ENCODE data around the gene ADRA2A. TPM values are rescaled to one million over a fixed set of nuclear protein-coding genes. Genes with fewer than 3 reads are reported as not detected.

ADRA2A gene
- polyA plus RNA-seq, 1 experiment: 0.25 TPM

GRCh38 chr10:111075577-111076185 lies 1.1 kb upstream of the ADRA2A start:
- peaks cover 39% of the 10 kb centered on the region for H3K27me3 ChIP-seq (ENCODE audit: control insufficient read depth, insufficient read depth, low read length)
- no peak for TF ChIP-seq CTCF (IDR thresholded peaks at IDR 0.05; ENCODE audit: insufficient read depth, low read depth, low read length)
- POLR2A ChIA-PET: interaction anchor here (0.6 kb wide), 1 partner anchor 78 kb away, joined by 3 read pairs; no protein-coding TSS in a partner anchor
- no peaks in the 10 kb centered on the region for H3K36me3 ChIP-seq (ENCODE audit: control insufficient read depth, insufficient read depth, low read length)
- H3K4me3 ChIP-seq (ENCODE audit: low read depth, low read length): no peak overlapping the region; the same call in 1 of the 2 replicates
- no peak for DNase-seq (ENCODE audit: low read depth)
- CTCF ChIA-PET: interaction anchor here (0.6 to 2.9 kb wide), 17 partner anchors 10 to 1063 kb away, joined by 3 to 20 read pairs (median 3); no protein-coding TSS in a partner anchor

GRCh38 chr10:111076191-111076681 lies 593 bp upstream of the ADRA2A start:
- peak overlapping the region; percentile 20 for H3K4me3 ChIP-seq (ENCODE audit: low read depth, low read length)
- H3K27me3 ChIP-seq (ENCODE audit: control insufficient read depth, insufficient read depth, low read length): peaks cover 39% of the 10 kb centered on the region
- DNase-seq (ENCODE audit: low read depth): no peak
- CTCF ChIA-PET: interaction anchor here (0.6 to 2.9 kb wide), 30 partner anchors 9 to 1062 kb away, joined by 3 to 20 read pairs (median 3); no protein-coding TSS in a partner anchor
- TF ChIP-seq CTCF (IDR thresholded peaks at IDR 0.05; ENCODE audit: insufficient read depth, low read depth, low read length): peak; percentile 87
- H3K36me3 ChIP-seq (ENCODE audit: control insufficient read depth, insufficient read depth, low read length): no peaks in the 10 kb centered on the region
- POLR2A ChIA-PET: interaction anchor here (0.7 kb wide), 1 partner anchor 631 kb away, joined by 5 read pairs; no protein-coding TSS in a partner anchor

GRCh38 chr10:111077479-111077784 lies 603 bp downstream of the ADRA2A start:
- DNase-seq (ENCODE audit: low read depth): no peak
- Histone ChIP-seq H3K4me3 (ENCODE audit: low read depth, low read length) (peak overlapping the region; percentile 29), H3K27me3 (ENCODE audit: control insufficient read depth, insufficient read depth, low read length) (peaks cover 38% of the 10 kb centered on the region), H3K36me3 (ENCODE audit: control insufficient read depth, insufficient read depth, low read length) (no peaks in the 10 kb centered on the region)
- CTCF ChIA-PET: interaction anchor here (0.9 to 2.9 kb wide), 9 partner anchors 12 to 1060 kb away, joined by 3 to 20 read pairs (median 5); no protein-coding TSS in a partner anchor
- no peak for TF ChIP-seq CTCF (IDR thresholded peaks at IDR 0.05; ENCODE audit: insufficient read depth, low read depth, low read length)
- POLR2A ChIA-PET: no interaction called here

- Histone ChIP-seq H3K4me3 (ENCODE audit: low read depth, low read length) (peak overlapping the region; percentile 29), H3K27me3 (ENCODE audit: control insufficient read depth, insufficient read depth, low read length) (peaks cover 38% of the 10 kb centered on the region), H3K36me3 (ENCODE audit: control insufficient read depth, insufficient read depth, low read length) (no peaks in the 10 kb centered on the region)
- TF ChIP-seq CTCF (IDR thresholded peaks at IDR 0.05; ENCODE audit: insufficient read depth, low read depth, low read length): no peak
- DNase-seq (ENCODE audit: low read depth): no peak
- CTCF ChIA-PET: interaction anchor here (0.6 to 2.9 kb wide), 4 partner anchors 12 to 521 kb away, joined by 3 to 20 read pairs (median 8); no protein-coding TSS in a partner anchor
- POLR2A ChIA-PET: no interaction called here
These were observed 1.1 kb downstream of the ADRA2A start for GRCh38 chr10:111077785-111078504.

- Histone ChIP-seq H3K4me3 (ENCODE audit: low read depth, low read length) (no peak overlapping the region), H3K36me3 (ENCODE audit: control insufficient read depth, insufficient read depth, low read length) (no peaks in the 10 kb centered on the region), H3K27me3 (ENCODE audit: control insufficient read depth, insufficient read depth, low read length) (peaks cover 36% of the 10 kb centered on the region)
- DNase-seq (ENCODE audit: low read depth): no peak
- POLR2A ChIA-PET: no interaction called here
- CTCF ChIA-PET: no interaction called here
- TF ChIP-seq CTCF (IDR thresholded peaks at IDR 0.05; ENCODE audit: insufficient read depth, low read depth, low read length): no peak
These were observed 1.8 kb downstream of the ADRA2A start for GRCh38 chr10:111078505-111079185.

Measured in BJ (cell line).